GM18858 (cell line): Measurements from ENCODE around the gene GCG.

ENCODE experiments used
- ATAC-seq: cut with Tn5 transposase; IDR thresholded peaks from one replicate; pipeline ENCODE4 v1.9.1; 2021; ENCODE audit not compliant: unreplicated experiment

GCG gene

DNA sequence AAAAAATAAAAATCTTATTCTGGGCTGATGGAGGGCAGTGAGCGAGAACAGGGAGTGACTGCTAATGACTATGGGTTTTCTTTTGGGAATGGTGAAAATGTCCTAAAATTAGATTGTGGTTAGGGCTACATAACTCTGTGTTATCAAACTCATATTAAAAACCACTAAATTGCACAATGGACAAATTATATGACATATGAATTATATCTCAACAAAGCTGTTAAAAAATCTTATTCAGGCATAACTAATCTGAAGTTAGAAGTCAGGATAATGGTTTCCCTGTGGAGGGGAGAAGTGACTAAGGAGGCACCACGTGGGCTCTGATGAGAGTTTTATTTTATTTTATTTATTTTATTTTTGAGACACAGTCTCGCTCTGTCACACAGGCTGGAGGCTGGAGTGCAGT is 45.9 kb downstream of the GCG start:
- no peak for ATAC-seq

DNA sequence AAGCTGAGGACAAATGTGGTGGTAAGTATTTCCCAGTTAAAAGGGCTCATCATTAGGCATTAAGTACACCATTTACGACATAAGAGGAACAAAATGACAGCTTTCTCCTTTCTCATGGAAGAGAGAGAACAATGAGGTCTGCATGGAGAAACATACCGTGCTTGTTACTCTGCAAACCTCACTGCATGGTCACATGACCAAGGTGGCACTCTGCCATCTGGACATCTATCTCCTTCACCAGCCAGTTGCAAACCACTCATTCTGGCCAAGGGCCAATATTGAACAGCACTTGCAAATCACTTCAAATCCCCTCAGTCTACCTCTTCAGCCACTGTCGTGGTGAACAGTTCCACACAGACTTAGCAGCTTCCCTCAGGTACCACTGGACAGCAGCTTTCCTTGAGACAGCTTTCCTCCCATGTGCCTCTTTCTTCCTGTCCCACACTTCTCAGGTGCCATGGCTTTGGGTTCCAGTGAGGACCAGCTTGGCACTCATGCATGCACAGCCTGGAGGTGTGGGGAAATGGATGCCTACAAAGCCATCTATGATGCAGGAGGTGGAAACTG is 48.5 kb downstream of the GCG start:
- ATAC-seq, result no peak

- no peak for ATAC-seq
Measured at GRCh38 chr2:162100579-162100978, 51.5 kb downstream of the GCG start.

DNA sequence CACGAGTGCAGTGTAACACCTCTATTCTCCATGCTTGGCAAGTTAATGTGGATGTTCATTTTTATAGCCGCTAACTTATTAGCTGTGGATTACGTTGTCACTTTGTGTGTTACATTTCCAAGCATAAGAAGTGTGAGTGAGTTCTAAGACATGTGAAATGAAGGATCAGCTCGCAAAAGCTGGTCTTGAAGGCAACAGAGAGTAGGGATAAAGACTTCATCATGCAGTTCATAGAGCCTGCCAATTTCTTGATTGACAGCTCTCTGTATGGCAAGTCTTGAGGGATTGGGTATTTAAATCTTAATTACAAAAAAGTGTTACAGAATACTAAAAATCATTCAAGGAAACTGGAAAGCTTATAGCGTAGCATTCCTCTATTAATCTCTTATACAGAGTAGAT is 52.2 kb downstream of the GCG start:
- ATAC-seq, result no peak
